Stromal cell of bone marrow (primary cell): ENCODE measurements around the gene MPP7.

Experiments
- DNase-seq: peaks from one replicate; pipeline ENCODE4 v3.0.0-alpha.2; 2012; ENCODE audit warnings: low read depth

The MPP7 gene

DNA sequence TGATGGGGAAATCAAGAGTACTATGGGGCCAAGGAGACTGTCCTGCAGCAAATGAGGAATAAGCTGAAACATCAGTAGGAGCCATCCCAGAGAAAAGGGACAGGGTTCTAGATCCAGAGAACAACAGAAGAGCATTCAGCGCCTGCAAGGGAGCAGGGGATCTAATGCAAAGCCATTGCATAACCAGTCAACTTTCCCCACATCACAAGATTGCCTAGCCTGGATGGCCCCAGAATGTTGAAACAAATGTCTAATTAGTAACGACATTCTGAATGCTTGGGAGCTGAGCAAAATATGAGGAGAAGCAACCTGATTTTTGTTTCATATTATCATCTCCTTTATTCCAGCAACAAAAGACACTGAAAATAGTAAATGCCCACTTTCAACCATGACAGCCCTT is 2.7 kb upstream of the MPP7 start:
- no peak for DNase-seq

DNA sequence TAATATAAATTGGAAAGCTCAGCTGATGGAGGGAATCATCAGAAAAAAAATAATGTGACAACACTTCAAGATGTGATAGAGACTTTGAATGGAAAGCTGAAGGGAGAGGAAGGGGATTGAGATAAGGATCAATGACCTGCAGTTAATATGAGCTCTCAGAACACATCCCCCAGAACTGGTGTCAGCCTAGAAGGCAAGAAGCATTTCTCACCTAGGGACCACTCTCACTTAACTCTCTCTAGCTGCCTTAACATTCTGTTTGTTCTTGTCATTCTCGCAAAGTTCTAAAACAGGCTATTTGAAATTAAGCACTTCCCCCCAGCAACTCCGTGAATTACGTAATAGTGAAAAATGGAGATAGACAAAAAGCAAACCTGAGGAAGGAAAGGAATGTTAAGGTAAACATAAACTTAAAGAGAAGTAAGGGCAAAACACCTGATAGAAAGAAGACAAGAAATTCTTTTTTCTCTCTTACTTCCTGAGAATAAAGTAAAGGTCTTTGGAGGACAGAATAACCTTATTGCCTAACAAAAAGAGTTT is 1.2 kb upstream of the MPP7 start:
- no peak for DNase-seq

DNA sequence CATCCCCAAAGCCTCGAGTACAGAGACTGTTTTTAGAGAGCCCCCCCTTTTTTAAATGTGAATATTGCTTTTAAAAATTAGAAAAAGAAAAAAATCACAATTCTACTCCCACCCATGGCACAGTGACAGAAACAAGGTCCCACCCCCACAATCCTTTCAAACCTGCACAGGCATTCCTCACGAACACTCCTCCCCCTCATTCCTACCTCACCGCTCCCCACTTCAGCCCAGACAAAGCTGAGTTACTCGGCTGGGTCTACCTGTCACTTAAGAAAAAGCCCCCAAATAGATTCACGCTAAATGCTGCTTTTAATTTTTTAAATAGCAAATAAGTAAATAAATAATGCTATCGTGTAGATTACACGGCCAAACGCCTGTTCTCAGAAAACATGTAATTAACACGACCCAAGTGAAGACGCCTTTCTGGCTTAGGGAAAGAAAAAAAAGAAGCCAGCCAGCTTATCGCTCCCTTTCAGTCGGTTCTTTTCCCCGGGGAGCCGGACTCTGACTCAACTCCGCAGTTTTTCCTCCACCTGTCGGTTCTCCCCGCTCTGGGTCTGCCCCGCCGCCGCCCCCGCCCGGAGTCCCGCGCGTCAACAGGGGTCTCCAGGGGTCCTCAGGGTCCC is 739 bp downstream of the MPP7 start:
- peak; percentile 16 for DNase-seq

DNA sequence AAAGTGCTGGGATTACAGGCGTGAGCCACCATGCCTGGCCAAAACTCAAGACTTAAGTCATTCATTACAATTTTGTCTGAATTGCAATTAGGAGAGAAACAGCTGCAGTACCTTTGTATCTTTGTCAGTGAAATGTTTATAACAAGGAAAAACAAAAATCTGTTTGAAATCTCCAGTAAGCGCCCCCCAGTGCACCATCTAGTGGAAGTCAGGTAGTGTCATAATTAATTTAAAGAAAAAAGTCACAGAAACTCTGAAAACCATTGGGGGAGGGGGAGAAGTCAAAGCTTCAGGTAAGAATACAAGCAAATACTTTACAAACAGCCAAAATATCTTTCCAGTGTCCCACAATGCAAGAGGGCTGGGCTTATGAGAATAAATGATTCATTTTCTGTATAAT is 2.8 kb downstream of the MPP7 start:
- DNase-seq: no peak

DNA sequence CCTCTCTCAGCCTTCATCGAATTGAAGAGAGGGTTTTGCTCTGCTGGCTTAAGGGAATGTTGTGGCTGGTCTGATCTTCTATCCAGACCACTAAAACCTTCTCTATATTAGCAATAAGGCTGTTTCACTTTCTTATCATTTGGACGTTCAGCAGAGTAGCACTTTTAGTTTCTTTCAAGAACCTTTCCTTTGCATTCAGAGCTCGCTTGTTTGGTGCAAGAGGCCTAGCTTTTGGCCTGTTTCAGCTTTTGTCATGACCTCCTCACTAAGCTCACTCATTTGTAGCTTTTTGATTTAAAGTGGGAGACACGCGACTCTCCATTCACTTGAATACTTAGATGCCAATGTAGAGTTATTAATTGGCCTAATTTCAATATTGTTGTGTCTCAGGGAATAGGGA is 3.9 kb downstream of the MPP7 start:
- no peak for DNase-seq

DNA sequence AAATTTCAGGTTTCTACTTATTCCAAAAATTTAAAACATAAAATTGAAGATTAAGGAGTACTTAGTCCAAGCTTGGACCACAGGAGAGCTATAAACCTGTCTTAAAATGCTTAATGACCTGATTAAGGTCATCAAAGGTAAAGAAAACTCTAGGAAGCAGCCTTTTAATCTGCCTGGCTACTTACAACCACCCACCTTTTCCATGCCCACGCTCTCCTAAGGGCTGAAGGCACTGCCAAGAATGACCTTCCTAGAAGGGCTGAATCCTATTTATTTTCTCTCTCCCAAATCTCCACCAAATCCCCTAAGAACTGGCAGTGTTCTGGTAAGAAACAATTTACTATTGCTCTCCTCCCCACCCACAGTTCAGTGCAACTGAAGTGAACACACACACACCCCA is 6.8 kb downstream of the MPP7 start:
- no peak for DNase-seq

DNA sequence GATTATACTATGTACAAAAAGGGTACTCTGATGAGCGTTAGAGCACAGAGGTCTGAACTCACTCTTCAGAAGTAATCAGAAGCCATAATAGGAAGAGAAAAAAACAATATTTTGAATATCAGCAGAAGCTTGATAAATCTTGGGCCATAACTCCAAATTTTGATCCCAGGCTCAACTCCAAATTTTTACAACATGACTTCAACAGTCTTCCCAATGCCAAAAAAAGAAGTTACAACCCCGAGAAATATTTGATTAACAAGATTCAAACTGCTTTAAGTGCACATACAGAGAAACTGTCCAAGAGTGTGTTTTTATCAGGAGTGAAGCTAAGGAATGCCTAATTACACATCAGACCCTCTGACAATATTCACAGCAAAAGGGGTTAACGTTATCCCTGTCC is 7.5 kb downstream of the MPP7 start:
- DNase-seq: peak; percentile 17

DNA sequence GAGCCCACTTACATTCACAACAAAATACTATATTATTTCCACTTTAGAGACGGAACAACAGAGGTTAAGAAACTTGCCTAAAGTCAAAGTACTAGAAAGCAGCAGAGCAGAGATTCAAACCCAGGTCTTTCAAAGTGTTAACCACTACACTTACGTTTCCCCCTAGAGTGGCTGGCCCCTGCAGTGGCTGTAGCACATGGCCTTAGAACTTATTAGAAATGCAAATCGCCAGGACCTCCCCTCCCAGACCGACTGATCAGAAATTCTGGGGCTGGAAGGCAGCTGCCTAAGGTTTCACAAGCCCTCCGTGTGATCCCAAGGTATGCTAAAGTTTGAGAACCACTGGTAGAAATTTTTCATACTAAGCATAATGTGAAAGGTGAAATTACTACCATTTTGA is 8.1 kb downstream of the MPP7 start:
- DNase-seq: no peak

DNA sequence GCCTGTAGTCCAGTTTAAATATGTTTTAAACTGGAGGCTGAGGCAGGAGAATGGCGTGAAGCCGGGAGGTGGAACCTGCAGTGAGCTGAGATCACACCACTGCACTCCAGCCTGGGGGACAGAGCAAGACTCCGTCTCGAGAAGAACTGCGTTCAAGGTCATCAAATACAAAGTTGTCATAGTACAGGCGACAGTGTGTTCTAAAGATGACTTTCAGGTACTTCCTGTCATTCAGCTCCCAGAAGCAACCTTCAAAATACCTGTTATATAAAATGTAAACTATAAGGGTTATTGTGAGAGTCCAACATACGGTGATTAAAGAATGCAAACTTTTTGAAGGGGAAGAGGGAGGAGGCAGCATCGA is 8.7 kb downstream of the MPP7 start:
- no peak for DNase-seq

DNA sequence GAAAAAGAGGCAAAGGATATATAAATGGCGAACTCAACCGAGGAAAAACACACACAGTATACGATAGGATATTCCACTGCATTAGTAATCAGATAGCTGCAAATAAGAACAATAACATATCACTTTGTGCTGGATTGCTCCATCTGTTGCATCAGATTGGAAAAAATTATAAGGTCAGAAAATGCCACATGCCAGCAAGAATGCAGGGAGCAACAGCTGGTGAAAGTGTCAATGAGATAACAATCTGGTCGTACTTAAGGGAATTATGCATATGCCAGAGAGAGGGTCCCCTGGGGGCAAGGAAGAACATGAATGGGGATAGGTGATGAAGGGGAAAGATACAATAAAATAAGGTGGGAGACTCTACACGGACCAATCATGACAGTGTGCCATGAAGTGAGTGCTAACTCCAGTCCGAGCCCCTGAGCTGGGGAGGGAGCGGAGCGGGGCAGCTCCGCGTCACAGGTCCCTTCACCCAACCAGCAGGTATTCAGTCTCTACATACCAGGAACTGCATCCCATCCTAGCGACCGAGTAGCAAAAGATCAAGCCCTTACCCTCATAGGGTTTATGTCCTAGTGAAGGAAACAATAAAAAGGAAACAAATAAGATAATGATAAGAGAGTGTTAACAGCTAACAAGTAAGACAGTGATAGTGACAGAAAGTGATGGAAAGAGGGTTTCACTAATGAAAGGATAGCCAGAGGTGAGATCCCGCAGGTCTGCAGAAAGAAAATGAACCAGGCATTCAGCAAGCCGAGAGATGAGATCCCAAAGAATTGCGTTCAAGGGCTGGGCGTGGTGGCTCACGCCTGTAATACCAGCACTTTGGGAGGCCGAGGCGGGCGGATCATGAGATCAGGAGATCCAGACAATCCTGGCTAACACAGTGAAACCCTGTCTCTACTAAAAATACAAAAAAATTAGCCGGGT is 9.4 kb downstream of the MPP7 start:
- no peak for DNase-seq

DNA sequence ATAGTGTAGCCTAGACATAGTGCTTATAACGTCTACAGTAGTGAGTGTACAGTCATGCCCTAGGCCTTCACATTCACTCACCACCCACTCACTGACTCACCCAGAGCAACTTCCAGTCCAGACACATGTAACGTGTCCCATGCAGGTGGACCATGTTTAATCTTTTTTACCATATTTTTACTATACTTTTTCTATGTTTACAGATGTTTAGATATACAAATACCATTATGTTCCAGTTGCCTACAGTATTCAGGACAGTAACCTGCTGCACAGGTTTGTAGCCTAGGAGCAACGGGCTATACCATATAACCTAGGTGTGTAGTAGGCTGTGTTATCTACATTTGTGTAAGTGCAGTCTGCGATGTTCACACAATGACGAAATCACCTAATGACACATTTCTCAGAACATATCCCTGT is 11.0 kb downstream of the MPP7 start:
- peak; percentile 57 for DNase-seq

DNA sequence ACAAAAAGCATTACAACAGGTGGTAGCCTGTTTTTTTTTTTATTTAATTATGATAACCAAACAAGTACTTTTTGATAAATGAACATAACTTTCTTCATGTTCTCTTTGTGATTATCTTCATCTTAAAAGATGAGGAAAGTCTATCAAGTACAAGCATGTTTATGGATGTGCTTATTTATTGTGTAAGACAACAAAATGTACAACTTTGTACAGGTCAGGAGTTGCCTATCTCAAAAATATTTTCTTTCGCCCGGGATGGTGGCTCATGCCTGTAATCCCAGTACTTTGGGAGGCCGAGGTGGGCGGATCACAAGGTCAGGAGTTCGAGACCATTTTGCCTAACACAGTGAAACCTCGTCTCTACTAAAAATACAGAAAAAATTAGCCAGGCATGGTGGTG is 17.0 kb downstream of the MPP7 start:
- no peak for DNase-seq

DNA sequence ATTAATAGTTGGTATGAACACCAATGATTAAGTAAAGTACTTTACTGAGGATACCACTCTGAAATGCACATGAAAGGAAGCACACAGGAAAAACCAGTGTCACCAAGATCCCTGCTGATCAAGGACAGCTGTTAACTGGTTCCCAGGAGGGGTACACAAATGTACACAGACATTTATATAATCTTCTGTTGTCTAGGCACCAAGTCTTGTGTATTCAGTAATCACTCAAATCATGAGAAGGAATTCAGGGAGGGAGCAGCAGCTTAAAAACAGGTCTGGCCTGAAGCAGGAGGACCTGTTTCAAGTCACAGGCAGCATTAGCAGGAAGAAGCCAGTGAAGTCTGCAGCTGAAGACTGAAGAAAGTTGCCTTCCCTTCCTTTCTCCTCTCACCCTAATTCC is 18.7 kb downstream of the MPP7 start:
- DNase-seq: no peak

DNA sequence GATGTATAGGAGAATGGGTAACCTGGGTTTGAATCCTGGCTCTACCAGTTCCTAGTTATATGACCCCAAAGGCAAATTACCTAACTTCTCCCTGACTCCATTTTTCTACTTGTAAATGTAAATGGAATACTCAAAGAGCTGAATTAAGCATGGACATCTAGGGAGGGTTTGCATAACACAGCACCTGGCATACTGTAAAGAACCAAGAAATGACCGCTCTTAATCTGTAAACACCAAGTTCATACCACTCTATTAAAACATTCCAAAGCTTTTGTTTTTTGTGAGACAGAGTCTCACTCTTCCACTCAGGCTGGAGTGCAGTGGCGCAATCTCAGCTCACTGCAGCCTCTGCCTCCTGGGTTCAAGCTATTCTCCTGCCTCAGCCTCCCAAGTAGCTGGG is 19.6 kb downstream of the MPP7 start:
- no peak for DNase-seq

DNA sequence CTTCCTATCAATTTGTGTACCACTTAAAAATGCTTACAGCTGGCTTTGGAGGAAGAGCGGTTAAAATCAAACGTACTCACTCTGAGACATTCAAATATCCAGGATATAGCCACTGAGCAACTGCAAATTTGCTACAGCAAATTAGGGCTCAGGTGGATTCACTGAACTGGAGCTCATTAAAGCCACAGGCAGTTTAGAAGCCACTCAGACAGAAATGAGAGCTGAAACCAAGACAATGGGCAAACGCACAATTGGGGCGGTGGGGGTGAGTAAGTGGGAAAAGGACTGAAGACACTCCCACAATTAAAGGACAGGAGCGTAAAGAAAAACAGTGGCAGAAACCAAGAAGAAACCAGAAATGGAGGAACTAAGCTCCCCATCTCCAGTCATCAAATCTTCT is 20.5 kb downstream of the MPP7 start:
- DNase-seq: no peak

DNA sequence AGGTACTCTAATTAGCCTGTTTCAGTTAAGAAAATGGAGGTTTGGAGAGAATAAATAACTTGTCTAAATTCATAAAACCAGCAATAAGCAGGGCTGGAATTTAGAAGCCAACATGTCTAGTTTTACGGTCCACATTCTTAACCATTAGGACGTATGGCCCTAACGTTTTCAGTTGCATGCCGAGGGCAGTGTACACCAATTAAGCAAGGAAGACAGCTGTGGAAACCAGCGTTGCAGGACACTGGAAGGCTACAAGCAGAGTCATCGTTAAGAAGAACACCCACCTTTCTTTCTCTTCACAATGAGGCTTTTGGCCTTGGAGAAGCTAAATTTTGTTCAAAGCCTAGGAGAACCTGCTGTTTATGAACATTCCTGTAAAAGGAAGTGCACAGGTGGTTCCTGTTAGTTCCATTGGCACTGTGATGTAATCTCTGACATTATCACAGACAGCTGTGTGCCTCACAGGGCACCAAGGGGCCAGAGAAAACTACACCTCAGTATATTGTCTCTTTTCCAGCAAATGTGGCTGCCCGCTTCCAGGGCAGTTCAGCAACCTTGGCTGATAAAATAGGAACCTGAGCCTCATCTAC is 21.0 kb downstream of the MPP7 start:
- DNase-seq: no peak

DNA sequence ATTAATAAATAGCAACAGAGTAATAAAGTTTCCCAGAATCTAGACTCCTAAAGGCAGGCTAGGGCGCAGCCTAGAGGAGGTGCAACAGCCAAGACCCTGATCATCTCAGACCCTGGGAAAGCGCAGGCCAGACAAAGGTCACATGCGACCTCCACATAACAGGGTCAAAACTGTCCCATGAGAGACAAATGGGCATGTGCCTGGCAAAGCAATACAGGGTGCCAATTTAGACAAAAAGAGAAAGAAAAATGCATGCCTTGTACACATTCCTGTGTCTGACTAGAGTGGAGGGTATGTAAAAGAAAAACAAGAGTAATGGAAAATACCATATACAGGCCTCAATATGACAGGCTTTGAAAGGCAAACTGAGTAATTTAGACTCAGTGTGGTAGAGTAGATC is 22.2 kb downstream of the MPP7 start:
- DNase-seq: peak; percentile 43

DNA sequence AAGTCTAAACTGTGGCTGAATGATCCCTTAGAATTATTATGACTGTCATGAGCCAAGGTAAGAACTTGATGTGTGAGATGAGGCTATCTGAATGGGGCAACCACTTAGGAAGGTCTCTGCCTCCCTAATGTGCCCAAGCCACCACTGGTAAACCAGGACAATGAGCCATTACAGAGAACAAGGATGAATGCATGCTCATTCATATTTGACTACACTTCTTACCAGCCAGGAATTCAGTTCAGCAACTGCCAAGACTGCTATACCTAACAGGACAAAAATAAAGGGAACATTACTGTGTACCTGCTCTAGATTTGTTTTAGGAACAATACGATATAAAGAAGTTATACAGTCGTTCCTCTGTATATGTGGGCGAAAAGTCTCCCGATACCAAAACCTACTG is 23.0 kb downstream of the MPP7 start:
- DNase-seq: no peak

DNA sequence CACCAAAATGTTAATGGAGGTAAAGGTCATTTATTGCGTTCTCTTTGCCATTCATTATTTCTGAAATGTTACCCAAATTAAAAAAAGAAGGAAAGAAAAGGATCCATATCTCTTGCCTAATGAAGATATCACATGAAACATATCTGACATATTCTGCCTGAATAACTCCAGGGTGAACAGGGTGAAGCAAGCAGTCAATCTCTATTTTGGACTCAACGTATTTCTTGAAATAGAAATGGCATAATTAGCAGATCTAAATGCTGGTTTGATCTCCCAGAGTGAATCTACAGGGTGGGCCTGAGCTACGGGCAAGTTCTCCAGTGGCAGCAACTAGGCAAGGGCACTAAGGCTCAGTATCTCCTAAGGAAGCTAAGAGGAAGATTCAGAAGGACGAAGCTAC is 24.0 kb downstream of the MPP7 start:
- no peak for DNase-seq

DNA sequence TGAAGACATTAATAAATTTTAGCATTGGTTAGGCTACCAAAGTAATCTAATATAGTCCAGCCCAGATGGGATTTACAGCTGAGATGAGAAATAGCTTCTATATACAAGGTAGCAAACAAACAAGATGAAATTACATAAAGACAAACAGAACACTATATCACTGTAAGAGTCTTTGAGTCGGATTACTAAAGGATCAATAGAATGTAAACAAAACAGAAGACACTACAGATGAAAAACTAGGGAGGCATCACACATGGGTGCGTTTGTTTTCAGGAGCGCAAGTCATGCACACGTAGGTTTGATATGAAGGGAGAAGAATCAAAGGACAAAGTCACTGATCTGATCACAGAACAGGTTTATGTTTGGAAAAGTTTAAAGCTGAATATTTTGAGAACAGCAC is 26.5 kb downstream of the MPP7 start:
- no peak for DNase-seq

DNA sequence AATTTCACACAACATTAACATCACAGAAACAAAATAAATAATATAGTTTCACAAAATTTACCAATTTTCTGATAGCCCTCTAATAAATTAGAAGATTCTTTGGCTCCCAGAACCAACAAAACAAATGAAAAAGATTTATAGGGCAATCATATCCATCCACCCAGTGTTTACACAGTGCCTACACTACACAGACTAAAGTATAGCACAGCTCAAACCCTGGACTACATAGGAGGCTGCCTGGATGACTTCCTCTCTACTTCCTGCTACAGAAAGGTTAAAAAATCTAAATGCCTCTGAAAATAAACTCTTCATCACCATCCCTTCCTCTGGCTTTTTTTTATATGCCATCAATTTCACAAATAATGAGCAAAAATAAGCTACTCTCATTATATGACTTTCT is 28.4 kb downstream of the MPP7 start:
- DNase-seq: no peak

DNA sequence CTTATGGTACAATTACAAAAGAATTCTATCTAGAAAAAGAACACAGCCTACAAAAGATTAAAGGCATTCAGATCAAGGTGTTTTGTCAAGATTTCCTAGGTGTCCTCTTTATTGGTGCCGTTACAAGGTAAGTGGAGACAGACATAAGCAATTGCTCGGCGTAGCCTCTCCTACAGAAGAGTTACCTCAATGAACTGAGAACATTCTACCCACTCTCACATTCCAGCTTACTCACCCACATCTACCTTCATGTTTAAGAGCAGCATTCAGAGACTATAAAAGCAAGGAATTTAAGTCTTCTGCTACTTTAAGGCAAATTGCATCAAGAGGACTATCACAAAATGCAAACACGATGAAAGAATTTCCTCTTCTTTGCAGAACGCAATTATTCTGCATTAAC is 29.5 kb downstream of the MPP7 start:
- no peak for DNase-seq

DNA sequence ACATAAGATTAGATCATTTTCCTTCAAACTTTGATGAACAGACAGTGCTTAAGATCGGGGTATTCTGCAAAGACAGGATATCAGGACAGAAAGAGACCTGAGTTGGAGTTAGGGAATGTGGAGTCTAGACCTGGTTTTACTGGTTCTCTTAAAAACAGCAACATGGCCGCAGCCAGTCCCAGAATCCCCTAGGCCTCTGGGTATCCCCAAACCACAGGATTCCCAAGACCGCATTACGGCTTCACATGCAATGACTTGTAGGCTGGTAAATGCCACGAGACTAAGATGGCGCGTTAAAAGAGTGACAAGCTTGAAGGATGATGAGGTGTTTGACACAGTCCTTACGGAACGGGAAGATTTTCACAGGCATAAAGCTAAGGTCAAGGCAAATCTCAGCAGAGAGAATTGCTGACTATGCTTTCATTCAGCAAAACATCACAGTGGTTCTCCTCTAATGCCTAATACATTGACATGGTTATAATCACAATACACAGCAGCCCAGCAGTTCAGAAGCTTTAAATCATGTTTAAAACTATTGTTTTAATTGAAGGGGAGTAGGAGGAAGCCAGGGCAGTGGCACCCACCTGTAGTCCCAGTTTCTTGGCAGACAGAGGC is 32.9 kb downstream of the MPP7 start:
- no peak for DNase-seq
